Measurements from ENCODE around the gene APLN.

GRCh38 chrX:129678614-129679195, 23.9 kb upstream of the APLN start:
- TF ChIP-seq ZNF7 (CRISPR knock-in tag; IDR thresholded peaks at IDR 0.05) (no peak), SYNCRIP (IDR thresholded peaks at IDR 0.05; ENCODE audit: insufficient read depth, low read depth, low read length) (no peak), YY1 (IDR thresholded peaks at IDR 0.05; ENCODE audit: insufficient read depth, insufficient replicate concordance, low read depth, low read length) (no peak), HOXD1 (CRISPR knock-in tag; IDR thresholded peaks at IDR 0.05) (no peak), ZBTB1 (CRISPR knock-in tag; IDR thresholded peaks at IDR 0.05; ENCODE audit: borderline replicate concordance) (no peak), HOXA7 (CRISPR knock-in tag; IDR thresholded peaks at IDR 0.05) (no peak)
- TF ChIP-seq, protein P1, sequence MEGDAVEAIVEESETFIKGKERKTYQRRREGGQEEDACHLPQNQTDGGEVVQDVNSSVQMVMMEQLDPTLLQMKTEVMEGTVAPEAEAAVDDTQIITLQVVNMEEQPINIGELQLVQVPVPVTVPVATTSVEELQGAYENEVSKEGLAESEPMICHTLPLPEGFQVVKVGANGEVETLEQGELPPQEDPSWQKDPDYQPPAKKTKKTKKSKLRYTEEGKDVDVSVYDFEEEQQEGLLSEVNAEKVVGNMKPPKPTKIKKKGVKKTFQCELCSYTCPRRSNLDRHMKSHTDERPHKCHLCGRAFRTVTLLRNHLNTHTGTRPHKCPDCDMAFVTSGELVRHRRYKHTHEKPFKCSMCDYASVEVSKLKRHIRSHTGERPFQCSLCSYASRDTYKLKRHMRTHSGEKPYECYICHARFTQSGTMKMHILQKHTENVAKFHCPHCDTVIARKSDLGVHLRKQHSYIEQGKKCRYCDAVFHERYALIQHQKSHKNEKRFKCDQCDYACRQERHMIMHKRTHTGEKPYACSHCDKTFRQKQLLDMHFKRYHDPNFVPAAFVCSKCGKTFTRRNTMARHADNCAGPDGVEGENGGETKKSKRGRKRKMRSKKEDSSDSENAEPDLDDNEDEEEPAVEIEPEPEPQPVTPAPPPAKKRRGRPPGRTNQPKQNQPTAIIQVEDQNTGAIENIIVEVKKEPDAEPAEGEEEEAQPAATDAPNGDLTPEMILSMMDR (CRISPR knock-in tag; IDR thresholded peaks at IDR 0.05), result no peak
- TF ChIP-seq, protein P2, sequence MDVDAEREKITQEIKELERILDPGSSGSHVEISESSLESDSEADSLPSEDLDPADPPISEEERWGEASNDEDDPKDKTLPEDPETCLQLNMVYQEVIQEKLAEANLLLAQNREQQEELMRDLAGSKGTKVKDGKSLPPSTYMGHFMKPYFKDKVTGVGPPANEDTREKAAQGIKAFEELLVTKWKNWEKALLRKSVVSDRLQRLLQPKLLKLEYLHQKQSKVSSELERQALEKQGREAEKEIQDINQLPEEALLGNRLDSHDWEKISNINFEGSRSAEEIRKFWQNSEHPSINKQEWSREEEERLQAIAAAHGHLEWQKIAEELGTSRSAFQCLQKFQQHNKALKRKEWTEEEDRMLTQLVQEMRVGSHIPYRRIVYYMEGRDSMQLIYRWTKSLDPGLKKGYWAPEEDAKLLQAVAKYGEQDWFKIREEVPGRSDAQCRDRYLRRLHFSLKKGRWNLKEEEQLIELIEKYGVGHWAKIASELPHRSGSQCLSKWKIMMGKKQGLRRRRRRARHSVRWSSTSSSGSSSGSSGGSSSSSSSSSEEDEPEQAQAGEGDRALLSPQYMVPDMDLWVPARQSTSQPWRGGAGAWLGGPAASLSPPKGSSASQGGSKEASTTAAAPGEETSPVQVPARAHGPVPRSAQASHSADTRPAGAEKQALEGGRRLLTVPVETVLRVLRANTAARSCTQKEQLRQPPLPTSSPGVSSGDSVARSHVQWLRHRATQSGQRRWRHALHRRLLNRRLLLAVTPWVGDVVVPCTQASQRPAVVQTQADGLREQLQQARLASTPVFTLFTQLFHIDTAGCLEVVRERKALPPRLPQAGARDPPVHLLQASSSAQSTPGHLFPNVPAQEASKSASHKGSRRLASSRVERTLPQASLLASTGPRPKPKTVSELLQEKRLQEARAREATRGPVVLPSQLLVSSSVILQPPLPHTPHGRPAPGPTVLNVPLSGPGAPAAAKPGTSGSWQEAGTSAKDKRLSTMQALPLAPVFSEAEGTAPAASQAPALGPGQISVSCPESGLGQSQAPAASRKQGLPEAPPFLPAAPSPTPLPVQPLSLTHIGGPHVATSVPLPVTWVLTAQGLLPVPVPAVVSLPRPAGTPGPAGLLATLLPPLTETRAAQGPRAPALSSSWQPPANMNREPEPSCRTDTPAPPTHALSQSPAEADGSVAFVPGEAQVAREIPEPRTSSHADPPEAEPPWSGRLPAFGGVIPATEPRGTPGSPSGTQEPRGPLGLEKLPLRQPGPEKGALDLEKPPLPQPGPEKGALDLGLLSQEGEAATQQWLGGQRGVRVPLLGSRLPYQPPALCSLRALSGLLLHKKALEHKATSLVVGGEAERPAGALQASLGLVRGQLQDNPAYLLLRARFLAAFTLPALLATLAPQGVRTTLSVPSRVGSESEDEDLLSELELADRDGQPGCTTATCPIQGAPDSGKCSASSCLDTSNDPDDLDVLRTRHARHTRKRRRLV (CRISPR knock-in tag; IDR thresholded peaks at IDR 0.05), result no peak
